Measurements from ENCODE around the gene NMT2. TPM values are rescaled to one million over a fixed set of nuclear protein-coding genes. Genes with fewer than 3 reads are reported as not detected.

Gene NMT2
- total and polyA plus RNA-seq, 2 experiments from 2014 or later, result 15.0 to 23.4 TPM

GRCh38 chr10:15175587-15175986, 7.1 kb upstream of the NMT2 start:
- TF ChIP-seq CTCF (IDR thresholded peaks at IDR 0.05; ENCODE audit: poor library complexity) (no peak), EZH2 (IDR thresholded peaks at IDR 0.05; ENCODE audit: borderline replicate concordance) (no peak), EZH2phosphoT487 (IDR thresholded peaks at IDR 0.05; ENCODE audit: low read depth, severe bottlenecking, unreplicated experiment) (no peak)
- WGBS (ENCODE audit: low lambda C conversion rate, missing lambda C conversion rate), result 94% methylated on average over 6 of the region's 6 CpGs

GRCh38 chr10:15172306-15172840, 3.9 kb upstream of the NMT2 start:
- TF ChIP-seq CTCF (IDR thresholded peaks at IDR 0.05; ENCODE audit: poor library complexity) (no peak), EZH2phosphoT487 (IDR thresholded peaks at IDR 0.05; ENCODE audit: low read depth, severe bottlenecking, unreplicated experiment) (no peak), EZH2 (IDR thresholded peaks at IDR 0.05; ENCODE audit: borderline replicate concordance) (no peak)
- H3K27me3 ChIP-seq, result no peaks in the 10 kb centered on the region
- WGBS (ENCODE audit: low lambda C conversion rate, missing lambda C conversion rate), result 95% methylated on average over 7 of the region's 7 CpGs
- no peak overlapping the region for H3K4me2 ChIP-seq
- peaks cover 2% of the 10 kb centered on the region for H3K79me2 ChIP-seq
- no peaks in the 10 kb centered on the region for H3K9me2 ChIP-seq (replicated peaks; ENCODE audit: insufficient read depth)
- no peak overlapping the region for H2AFZ ChIP-seq
- no peak overlapping the region for H3K4me3 ChIP-seq
- H3K9me3 ChIP-seq (ENCODE audit: low read depth), result no peaks in the 10 kb centered on the region
- no peak overlapping the region for H3K27ac ChIP-seq
- H3K4me1 ChIP-seq (ENCODE audit: insufficient read depth), result peaks cover 5% of the 10 kb centered on the region
- no peaks in the 10 kb centered on the region for H3K36me3 ChIP-seq (replicated peaks; ENCODE audit: insufficient read depth, low read depth)
- no peak for DNase-seq (ENCODE audit: low spot score)
- H4K20me1 ChIP-seq (ENCODE audit: insufficient read depth, poor library complexity, severe bottlenecking), result no peaks in the 10 kb centered on the region

More at GRCh38 chr10:15175587-15175986, 7.1 kb upstream of the NMT2 start:
- no peaks in the 10 kb centered on the region for H4K20me1 ChIP-seq (ENCODE audit: insufficient read depth, poor library complexity, severe bottlenecking)
- no peaks in the 10 kb centered on the region for H3K9me3 ChIP-seq (ENCODE audit: low read depth)
- no peaks in the 10 kb centered on the region for H3K9me2 ChIP-seq (replicated peaks; ENCODE audit: insufficient read depth)
- H3K27me3 ChIP-seq, result no peaks in the 10 kb centered on the region
- no peak overlapping the region for H3K27ac ChIP-seq
- no peak overlapping the region for H3K4me3 ChIP-seq
- H3K4me1 ChIP-seq (ENCODE audit: insufficient read depth), result no peaks in the 10 kb centered on the region
- H3K79me2 ChIP-seq, result no peaks in the 10 kb centered on the region
- DNase-seq (ENCODE audit: low spot score), result no peak
- H2AFZ ChIP-seq, result no peak overlapping the region
- no peaks in the 10 kb centered on the region for H3K36me3 ChIP-seq (replicated peaks; ENCODE audit: insufficient read depth, low read depth)
- no peak overlapping the region for H3K4me2 ChIP-seq

GRCh38 chr10:15169555-15170401, 1.3 kb upstream of the NMT2 start:
- Histone ChIP-seq H3K79me2 (peaks cover 26% of the 10 kb centered on the region), H3K9me3 (ENCODE audit: low read depth) (no peaks in the 10 kb centered on the region), H3K36me3 (replicated peaks; ENCODE audit: insufficient read depth, low read depth) (no peaks in the 10 kb centered on the region), H3K27ac (peak overlapping the region; percentile 13), H2AFZ (peak overlapping the region; percentile 70), H3K4me2 (no peak overlapping the region), H3K27me3 (no peaks in the 10 kb centered on the region), H3K4me3 (no peak overlapping the region), H3K9me2 (replicated peaks; ENCODE audit: insufficient read depth) (no peaks in the 10 kb centered on the region), H4K20me1 (ENCODE audit: insufficient read depth, poor library complexity, severe bottlenecking) (no peaks in the 10 kb centered on the region), H3K4me1 (ENCODE audit: insufficient read depth) (peaks cover 14% of the 10 kb centered on the region)
- WGBS (ENCODE audit: low lambda C conversion rate, missing lambda C conversion rate), result 77% methylated on average over 16 of the region's 16 CpGs
- TF ChIP-seq CTCF (IDR thresholded peaks at IDR 0.05; ENCODE audit: poor library complexity) (no peak), EZH2phosphoT487 (IDR thresholded peaks at IDR 0.05; ENCODE audit: low read depth, severe bottlenecking, unreplicated experiment) (no peak), EZH2 (IDR thresholded peaks at IDR 0.05; ENCODE audit: borderline replicate concordance) (no peak)
- DNase-seq (ENCODE audit: low spot score), result no peak

Data from hepatocyte (in vitro differentiated cells).